Heart left ventricle (tissue), 13 donors: ENCODE results near the gene NRARP.

Experiments
- CTCF ChIP-seq, 12 donors: fragments of 200-600 bp; sonication (generic) in 4 of 12; IDR thresholded peaks; one replicate each; pipeline versions ENCODE4 v1.5.0 to v1.8.0; 2018 to 2022; ENCODE audit warnings: antibody characterized with exemption in 12 of 12, mild to moderate bottlenecking in 5 of 12
- POLR2A ChIP-seq, 2 donors: fragments of 450-650 bp; IDR thresholded peaks; one replicate each; pipeline ENCODE4 v1.6.1; 2017; ENCODE audit warnings: antibody characterized with exemption in 2 of 2, mild to moderate bottlenecking in 2 of 2, moderate library complexity in 2 of 2
- donor health status: ischemic (EF 13 %, LVEDD 7.1; RV severe dilation, severe dysfunction).
- donor health status: DM: no; HTN: yes; CAD: no.
- donor health status: DM: no; HTN: no; CAD: no.
- donor health status: ischemic (EF 25% LVEDD 6.9; RV normal size, moderate dysfunction).
- donor health status: ischemic (EF 25% LVEDD 5.7; RV mildly dilated, moderate dysfunction).
- donor health status: ischemic (EF 35%, LVEDD 5.7; RV mildly dilated, moderate dysfunction).
- donor health status: nonischemic (EF 11% LVEDD 7.7; RV severe dilation, severe dysfunction).
- donor health status: DM: yes; HTN: yes; CAD: no.
- donor health status: PGD.
- donor health status: ischemic (EF 29% LVEDD 5.4; RV normal size, mild dysfunction).
- donor health status: nonischemic (EF 23%, LVEDD 6.1; RV moderate dilation, normal function).

- TF ChIP-seq CTCF (IDR thresholded peaks at IDR 0.05) (no peak), POLR2A (IDR thresholded peaks at IDR 0.05) (no peak)
These were observed 2.9 kb downstream of the NRARP start for GRCh38 chr9:137299203-137299565.
